PC-9 (cell line): Measurements from ENCODE around the gene RUNDC3A. TPM values are rescaled to one million over a fixed set of nuclear protein-coding genes. Genes with fewer than 3 reads are reported as not detected.
"Not testable (repeated sequence)": the region's sequence is repeated elsewhere in the genome, so short reads cannot be mapped to it uniquely, and the experiment has no call there.

Experiments
- BruUV-seq: library from RNA; stranded (reverse); fragments of 400-500 nt; replicated peaks from 2 replicates; lab custom pipeline; 2021; lab: Mats Ljungman, UMichigan
- CTCF ChIA-PET: fragments of 300-600 bp; sonication (Branson Sonifier 250); formaldehyde crosslinking; loops from one replicate; lab custom pipeline; 2022; ENCODE audit warnings: antibody characterized with exemption; lab: Charles Lee
- POLR2A ChIA-PET: fragments of 300-600 bp; sonication (Branson Sonifier 250); formaldehyde crosslinking; loops from one replicate; lab custom pipeline; 2022; ENCODE audit warnings: antibody characterized with exemption; ENCODE audit not compliant: unreplicated experiment; lab: Charles Lee
- DNase-seq, 2 experiments: peaks; one replicate each; pipeline versions ENCODE4 v3.0.0 to v3.0.0-alpha.2; 2015 to 2022; ENCODE audit warnings: mixed read lengths in 1 of 2
- H2AFZ ChIP-seq: fragments of 200-600 bp; sonication (generic); 2 replicates; pipeline ENCODE4 v1.8.1; 2017; ENCODE audit warnings: antibody characterized with exemption
- H3F3A ChIP-seq: fragments of 200-600 bp; sonication (generic); 2 replicates; pipeline ENCODE4 v1.8.1; 2017; ENCODE audit warnings: antibody characterized with exemption, mild to moderate bottlenecking, low read depth; ENCODE audit not compliant: insufficient read depth
- H3K27ac ChIP-seq: fragments of 200-600 bp; sonication (generic); 2 replicates; pipeline ENCODE4 v1.6.1; 2016; ENCODE audit warnings: mixed run types
- H3K27me3 ChIP-seq: fragments of 200-600 bp; sonication (generic); 2 replicates; pipeline ENCODE4 v1.6.1; 2016; ENCODE audit warnings: low read depth, mixed run types; ENCODE audit not compliant: insufficient read depth
- H3K36me3 ChIP-seq: fragments of 200-600 bp; sonication (generic); 2 replicates; pipeline ENCODE4 v1.6.1; 2016; ENCODE audit warnings: low read depth, mixed run types
- H3K4me1 ChIP-seq: fragments of 200-600 bp; sonication (generic); replicated peaks from 2 replicates; pipeline ENCODE4 v1.6.1; 2016; ENCODE audit warnings: mixed run types; ENCODE audit not compliant: insufficient read depth
- H3K4me2 ChIP-seq: fragments of 200-600 bp; sonication (generic); 2 replicates; pipeline ENCODE4 v1.6.1; 2017; ENCODE audit warnings: mixed run types
- H3K4me3 ChIP-seq: fragments of 200-600 bp; sonication (generic); 2 replicates; pipeline ENCODE4 v1.6.1; 2016; ENCODE audit warnings: mixed run types
- H3K79me2 ChIP-seq: fragments of 200-600 bp; sonication (generic); 2 replicates; pipeline ENCODE4 v1.6.1; 2017; ENCODE audit warnings: low read depth, mixed run types
- H3K9me2 ChIP-seq: fragments of 200-600 bp; sonication (generic); 2 replicates; pipeline ENCODE4 v1.8.1; 2017; ENCODE audit warnings: mild to moderate bottlenecking; ENCODE audit not compliant: insufficient read depth
- H3K9me3 ChIP-seq: fragments of 200-600 bp; sonication (generic); 2 replicates; pipeline ENCODE4 v1.8.1; 2016; ENCODE audit warnings: low read depth; ENCODE audit not compliant: insufficient read depth
- H4K20me1 ChIP-seq: fragments of 200-600 bp; sonication (generic); 2 replicates; pipeline ENCODE4 v1.8.1; 2017; ENCODE audit not compliant: insufficient read depth
- CTCF ChIP-seq: fragments of 200-600 bp; sonication (generic); conservative IDR thresholded peaks from 2 replicates; pipeline ENCODE4 v1.6.1; 2017; ENCODE audit warnings: mixed run types, antibody characterized with exemption, mild to moderate bottlenecking, moderate library complexity
- EZH2 ChIP-seq: fragments of 200-600 bp; sonication (generic); IDR thresholded peaks from 2 replicates; pipeline ENCODE4 v1.8.0; 2017; ENCODE audit warnings: antibody characterized with exemption, low read depth
- intact Hi-C: fragments of 100-400 bp; cut with micrococcal nuclease; formaldehyde crosslinking; loops from one replicate; pipeline ENCODE4 v1.10.0; 2022; ENCODE audit not compliant: unreplicated experiment
- total RNA-seq: library from RNA; stranded (reverse); gene quantifications from 2 replicates; pipeline ENCODE4 v1.2.3, GENCODE V29; 2021

The RUNDC3A gene
- total RNA-seq, 1 experiment from 2014 or later: not detected

- peaks cover 8% of the 10 kb centered on the region for H3K4me1 ChIP-seq
- peak overlapping the region; percentile 93 for H3K4me2 ChIP-seq
- H3K27me3 ChIP-seq: no peaks in the 10 kb centered on the region
- intact Hi-C loops: loop anchor here (10.0 kb wide), 1 partner anchor 271 kb away; the partner anchor contains the start of gene G6PC3
- TF ChIP-seq CTCF: peak; percentile 19; the same call in 1 of the 2 replicates
- no peak for TF ChIP-seq EZH2
- H4K20me1 ChIP-seq: peaks cover 10% of the 10 kb centered on the region; the same call in 1 of the 2 replicates
- peaks cover 7% of the 10 kb centered on the region; the same call in 1 of the 2 replicates for H3K79me2 ChIP-seq
- H3K36me3 ChIP-seq: no peaks in the 10 kb centered on the region
- no peak overlapping the region for H2AFZ ChIP-seq
- no peak for DNase-seq
- no peak overlapping the region for H3K27ac ChIP-seq
- no peaks in the 10 kb centered on the region for H3K9me2 ChIP-seq
- peak overlapping the region; percentile 95; the same call in 1 of the 2 replicates for H3K4me3 ChIP-seq
- no TSS peak for BruUV-seq
- CTCF ChIA-PET: interaction anchor here (0.5 to 1.1 kb wide), 2 partner anchors 19 to 276 kb away, joined by 3 read pairs; no protein-coding TSS in a partner anchor
- POLR2A ChIA-PET: interaction anchor here (0.6 to 1.5 kb wide), 2 partner anchors 19 to 416 kb away, joined by 5 to 7 read pairs; no protein-coding TSS in a partner anchor
- H3F3A ChIP-seq: peaks cover 2% of the 10 kb centered on the region; the same call in 1 of the 2 replicates
- no peaks in the 10 kb centered on the region for H3K9me3 ChIP-seq
Observed at GRCh38 chr17:44346064-44346844, 37.9 kb downstream of the RUNDC3A start.

GRCh38 chr17:44347206-44348055 lies 39.0 kb downstream of the RUNDC3A start:
- DNase-seq, H3K4me1 ChIP-seq, H3F3A ChIP-seq, H3K4me2 ChIP-seq, H3K4me3 ChIP-seq, BruUV-seq, H2AFZ ChIP-seq, H3K9me3 ChIP-seq, H3K36me3 ChIP-seq, H3K79me2 ChIP-seq, H3K27ac ChIP-seq, H3K9me2 ChIP-seq, H3K27me3 ChIP-seq, POLR2A ChIA-PET: not testable (repeated sequence)
- intact Hi-C loops: loop anchor here (10.0 kb wide), 1 partner anchor 273 kb away; the partner anchor contains the start of gene G6PC3
- H4K20me1 ChIP-seq: peaks cover 10% of the 10 kb centered on the region; the same call in 1 of the 2 replicates
- CTCF ChIA-PET: interaction anchor here (0.6 kb wide), 1 partner anchor 82 kb away, joined by 15 read pairs; no protein-coding TSS in a partner anchor

- TF ChIP-seq EZH2 (no peak), CTCF (no peak)
- Histone ChIP-seq H3K36me3 (no peaks in the 10 kb centered on the region), H3K79me2 (peaks cover 7% of the 10 kb centered on the region; the same call in 1 of the 2 replicates), H3K4me3 (no peak overlapping the region), H3K27me3 (no peaks in the 10 kb centered on the region), H4K20me1 (peaks cover 10% of the 10 kb centered on the region; the same call in 1 of the 2 replicates), H2AFZ (no peak overlapping the region), H3K4me1 (peaks cover 6% of the 10 kb centered on the region), H3K27ac (no peak overlapping the region), H3F3A (no peaks in the 10 kb centered on the region; the same call in 1 of the 2 replicates), H3K4me2 (no peak overlapping the region), H3K9me2 (no peaks in the 10 kb centered on the region), H3K9me3 (no peaks in the 10 kb centered on the region)
- BruUV-seq: no TSS peak
- ChIA-PET CTCF (no interaction called here), POLR2A (no interaction called here)
- no peak for DNase-seq
- intact Hi-C loops: loop anchor here (10.0 kb wide), 1 partner anchor 274 kb away; the partner anchor contains the start of gene G6PC3
Observed at GRCh38 chr17:44348234-44348987, 40.0 kb downstream of the RUNDC3A start.
